NCI-H748 (cell line): Measurements from ENCODE around the gene EPHX1.
"Not testable (repeated sequence)": the region's sequence is repeated elsewhere in the genome, so short reads cannot be mapped to it uniquely, and the experiment has no call there.

Experiments
- DNase-seq: peaks from one replicate; lab custom pipeline; 2025; ENCODE audit not compliant: unreplicated experiment; lab: John Stamatoyannopoulos, UW

Gene EPHX1

DNA sequence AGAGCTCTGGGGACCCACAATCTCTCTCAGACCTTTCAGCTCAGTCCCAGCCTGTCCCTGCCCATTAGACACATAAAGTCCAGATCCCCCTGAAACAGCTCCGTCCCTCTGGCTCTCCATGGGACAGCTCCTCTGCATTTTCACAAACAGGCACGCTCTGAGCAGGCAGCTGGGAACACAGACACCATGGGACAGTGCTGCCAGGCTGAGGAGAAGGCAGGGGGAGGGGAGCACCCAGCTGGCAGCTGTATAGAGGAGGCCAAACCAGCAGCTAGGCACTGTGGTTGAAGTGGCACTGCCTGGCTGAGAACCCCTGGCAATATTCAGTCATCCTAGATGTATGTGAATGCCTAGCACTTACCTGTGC lies 70.3 kb downstream of the EPHX1 start:
- DNase-seq: no peak

GRCh38 chr1:225880636-225881035 lies 70.7 kb downstream of the EPHX1 start:
- DNase-seq: no peak

- DNase-seq: no peak
Measured at GRCh38 chr1:225881081-225881958, 71.4 kb downstream of the EPHX1 start.

GRCh38 chr1:225881959-225882693 lies 72.2 kb downstream of the EPHX1 start, which contains the start of gene TMEM63A:
Gene TMEM63A, minus strand, starts transcription at chr1:225882380. Its CDS starts 4,800 bp downstream, at chr1:225877580.
- DNase-seq: peak; percentile 19

GRCh38 chr1:225882694-225883615 lies 73.0 kb downstream of the EPHX1 start:
- DNase-seq: no peak

DNA sequence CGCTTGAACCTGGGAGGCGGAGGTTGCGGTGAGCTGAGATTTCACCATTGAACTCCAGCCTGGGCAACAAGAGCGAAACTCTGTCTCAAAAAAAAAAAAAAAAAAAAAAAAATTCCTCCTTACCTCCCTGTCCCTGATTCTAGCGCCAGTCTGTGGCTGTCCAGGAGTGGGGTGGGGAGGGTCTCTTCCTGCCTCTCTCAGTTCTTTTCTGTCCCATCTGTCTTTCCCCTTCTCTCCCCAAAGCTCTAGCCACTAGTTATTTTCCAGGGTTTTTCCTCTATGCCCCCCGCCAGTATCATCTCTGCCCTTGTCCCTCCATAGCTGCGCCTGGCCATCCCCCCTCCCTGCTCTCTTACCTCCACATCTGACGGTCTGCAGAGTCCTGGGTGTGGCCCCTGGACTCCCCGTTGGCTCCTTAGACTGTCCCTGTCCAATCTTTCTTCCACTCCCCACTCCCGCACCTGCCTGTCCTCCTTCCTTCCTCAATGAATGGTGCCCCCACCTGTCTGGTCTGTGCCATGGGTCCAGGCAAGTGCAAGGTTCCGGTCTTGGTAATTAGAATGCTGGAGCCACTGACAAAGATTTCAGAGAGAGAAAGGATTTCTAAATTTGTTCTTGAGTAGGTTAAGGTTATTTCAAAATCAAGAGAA lies 73.8 kb downstream of the EPHX1 start:
- DNase-seq: peak; percentile 9

DNA sequence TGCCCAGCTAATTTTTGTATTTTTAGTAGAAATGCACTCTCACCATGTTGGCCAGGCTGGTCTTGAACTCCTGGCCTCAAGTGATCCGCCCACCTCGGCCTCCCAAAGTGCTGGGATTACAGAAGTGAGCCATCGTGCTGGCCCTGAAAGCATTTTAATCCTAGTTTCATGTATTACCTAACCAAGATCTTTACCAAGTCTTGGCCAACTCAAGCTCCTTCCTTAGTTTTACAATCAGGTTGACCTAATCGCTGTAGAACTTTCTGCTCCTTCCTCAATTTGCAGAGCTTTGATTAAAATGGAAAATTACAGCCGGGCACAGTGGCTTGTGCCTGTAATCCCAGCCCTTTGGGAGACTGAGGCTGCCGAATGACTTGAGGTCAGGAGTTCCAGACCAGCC lies 75.4 kb downstream of the EPHX1 start:
- DNase-seq: no peak

DNA sequence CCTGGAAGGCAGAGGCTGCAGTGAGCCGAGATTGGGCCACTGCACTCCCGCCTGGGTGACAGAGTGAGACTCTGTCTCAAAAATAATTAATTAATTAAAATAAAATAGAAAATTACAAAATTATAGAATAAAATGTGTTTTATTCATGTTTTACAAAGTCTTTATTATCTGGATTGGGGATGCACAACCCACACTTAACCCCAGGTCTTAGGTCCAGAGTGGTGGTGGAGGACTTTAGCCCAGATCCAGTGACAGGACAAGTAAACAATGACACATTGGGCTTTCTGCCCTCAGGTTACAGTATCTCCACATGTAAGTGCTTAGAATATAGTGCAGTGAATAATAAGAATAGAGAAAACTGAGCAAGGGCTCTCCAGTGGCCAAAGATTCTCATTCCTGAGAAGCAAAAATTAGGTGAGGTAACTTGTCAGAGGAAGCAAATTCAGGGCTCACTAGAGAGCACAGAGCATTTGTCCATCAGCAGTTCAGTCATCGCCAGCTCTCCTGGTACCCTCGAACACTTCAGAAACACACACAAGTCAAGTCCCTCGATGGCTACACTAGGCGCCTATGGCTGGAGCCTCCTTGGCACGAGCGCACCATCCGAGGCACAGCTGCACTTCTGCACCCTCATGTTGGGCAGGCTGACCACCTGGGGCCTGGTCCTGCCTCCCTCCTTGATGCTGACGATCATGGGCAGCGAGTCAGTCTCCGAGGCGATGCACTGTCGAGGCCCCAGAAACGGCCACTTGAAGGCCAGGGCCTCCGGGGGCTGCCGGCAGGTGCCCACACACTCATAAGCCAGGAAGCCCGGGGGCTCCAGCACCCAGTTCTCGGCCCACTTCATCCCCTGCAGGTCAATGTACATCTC lies 76.5 kb downstream of the EPHX1 start:
- DNase-seq: no peak

DNA sequence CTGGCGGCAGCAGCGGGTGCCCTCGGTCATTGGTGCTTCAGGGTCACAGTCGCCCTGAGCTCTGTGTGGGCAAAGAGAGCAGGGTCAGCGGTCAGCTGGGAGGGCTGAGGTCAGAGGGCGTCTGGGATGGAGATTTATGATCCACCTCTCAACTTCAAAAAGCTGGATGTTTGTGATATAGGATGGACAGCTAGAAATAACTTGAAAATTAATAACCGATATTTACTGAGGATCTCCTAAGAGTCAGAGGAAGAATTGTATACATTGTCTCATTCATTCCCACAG lies 77.0 kb downstream of the EPHX1 start:
- no peak for DNase-seq

GRCh38 chr1:225887554-225888288 lies 77.8 kb downstream of the EPHX1 start:
- DNase-seq: not testable (repeated sequence)

GRCh38 chr1:225888289-225888897 lies 78.5 kb downstream of the EPHX1 start:
- DNase-seq: no peak

DNA sequence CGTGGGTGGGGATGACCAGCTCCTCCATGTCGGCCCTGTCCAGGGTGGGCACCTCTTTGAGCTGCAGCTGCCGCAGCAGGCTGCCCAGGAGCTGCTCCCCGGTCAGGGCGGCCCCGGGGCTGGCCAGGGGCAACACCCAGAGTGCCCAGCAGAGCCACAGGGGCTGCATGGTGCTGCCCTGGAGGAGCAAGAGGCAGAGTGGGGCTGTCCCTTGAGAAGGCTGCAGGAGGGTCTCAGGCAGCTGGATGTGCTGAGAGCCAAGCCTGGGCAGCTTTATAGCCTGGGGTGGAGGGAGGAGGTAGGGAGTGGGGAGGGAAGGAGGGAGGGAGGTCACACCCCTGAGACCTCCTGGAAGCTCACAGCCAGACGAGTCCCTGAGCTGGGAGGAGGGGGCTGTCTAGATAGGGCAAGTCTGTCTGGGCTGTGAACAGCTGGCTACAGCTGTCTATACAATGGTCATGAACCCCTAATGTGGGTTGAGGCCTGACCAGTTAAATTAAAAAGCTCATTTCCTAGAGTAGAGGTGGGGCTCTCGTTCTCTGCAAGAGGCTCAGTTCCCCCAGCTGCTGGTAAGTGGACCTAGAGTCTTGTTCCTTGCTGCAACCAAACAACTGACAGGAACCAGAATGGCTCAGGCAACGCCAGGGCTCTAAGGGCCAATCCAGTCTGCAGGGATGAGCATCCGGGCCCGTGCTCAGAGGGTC lies 79.1 kb downstream of the EPHX1 start, which contains the start of gene LEFTY1:
LEFTY1 (minus strand) TSS at position 249 of the 704 bp plus-strand sequence; CDS start at position 169, 80 bp downstream.
- no peak for DNase-seq

DNA sequence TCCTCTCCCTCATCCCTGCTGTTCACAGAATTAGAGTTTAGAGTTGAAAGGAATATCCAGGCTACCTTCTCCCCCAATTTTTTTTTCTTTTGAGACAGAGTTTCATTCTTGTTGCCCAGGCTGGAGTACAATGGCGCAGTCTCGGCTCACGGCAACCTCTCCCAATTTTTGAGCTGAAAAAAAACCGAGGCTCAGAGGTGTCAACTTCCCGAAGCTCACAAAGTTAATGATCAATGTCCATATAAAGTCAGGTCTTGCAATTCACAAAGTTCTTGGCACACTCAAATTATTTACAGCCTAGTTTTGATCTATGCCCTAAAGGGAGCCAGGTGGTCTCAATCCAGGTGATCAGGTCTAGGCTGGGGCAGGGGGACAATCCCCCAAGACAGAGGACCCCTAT lies 79.8 kb downstream of the EPHX1 start:
- no peak for DNase-seq

- DNase-seq: no peak
Measured at GRCh38 chr1:225890346-225891228, 80.7 kb downstream of the EPHX1 start.

GRCh38 chr1:225891229-225891972 lies 81.5 kb downstream of the EPHX1 start:
- DNase-seq: peak; percentile 20

DNA sequence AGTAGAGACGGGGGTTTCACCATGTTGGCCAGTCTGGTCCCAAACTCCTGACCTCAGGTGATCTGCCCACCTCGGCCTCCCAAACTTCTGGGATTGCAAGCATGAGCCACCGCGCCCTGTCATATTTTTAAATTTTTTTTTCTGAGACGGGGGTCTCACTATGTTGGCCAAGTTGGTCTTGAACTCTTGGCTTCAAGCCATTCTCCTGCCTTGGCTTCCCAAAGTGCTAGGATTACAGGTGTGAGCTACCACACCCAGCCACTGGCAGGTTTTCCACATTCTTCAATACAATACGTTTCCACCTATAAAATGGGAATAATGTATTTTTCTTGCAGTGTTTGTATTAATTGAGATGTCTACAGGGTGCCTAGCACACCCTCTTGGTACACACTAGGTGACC lies 82.4 kb downstream of the EPHX1 start:
- no peak for DNase-seq
